ENCODE measurements around the gene RIPOR3.

- TF ChIP-seq CTCF (IDR thresholded peaks at IDR 0.05) (no peak), POLR2A (IDR thresholded peaks at IDR 0.05; ENCODE audit: low read depth) (no peak), POLR2AphosphoS5 (IDR thresholded peaks at IDR 0.05) (no peak), EP300 (IDR thresholded peaks at IDR 0.05) (no peak)
Observed at GRCh38 chr20:50617022-50617421, 74.3 kb downstream of the RIPOR3 start.
